H9 (cell line): Measurements from ENCODE around the gene OOSP3. TPM values are rescaled to one million over a fixed set of nuclear protein-coding genes. Genes with fewer than 3 reads are reported as not detected.

ENCODE experiments used
- DNase-seq: peaks from one replicate; pipeline ENCODE4 v3.0.0-alpha.2; 2017
- H2AFZ ChIP-seq: one replicate; pipeline ENCODE4 v1.6.1; 2013; ENCODE audit warnings: mild to moderate bottlenecking, low read length, control low read depth, moderate library complexity
- H2AK5ac ChIP-seq: 2 replicates; pipeline ENCODE4 v1.6.1; 2013; ENCODE audit warnings: low read length, control low read depth, mixed read lengths; ENCODE audit not compliant: insufficient read length
- H2BK120ac ChIP-seq: one replicate; pipeline ENCODE4 v1.6.1; 2013; ENCODE audit warnings: low read depth, mild to moderate bottlenecking, low read length, control low read depth, inconsistent platforms; ENCODE audit not compliant: poor library complexity, severe bottlenecking
- H2BK12ac ChIP-seq: 2 replicates; pipeline ENCODE4 v1.6.1; 2013; ENCODE audit warnings: low read length, control low read depth, mixed read lengths, low read depth; ENCODE audit not compliant: insufficient read length
- H2BK15ac ChIP-seq: 2 replicates; pipeline ENCODE4 v1.6.1; 2013; ENCODE audit warnings: low read depth, low read length, control low read depth
- H2BK20ac ChIP-seq: one replicate; pipeline ENCODE4 v1.6.1; 2013; ENCODE audit warnings: low read depth, mild to moderate bottlenecking, low read length, control low read depth, inconsistent platforms; ENCODE audit not compliant: poor library complexity, severe bottlenecking
- H2BK5ac ChIP-seq: 2 replicates; pipeline ENCODE4 v1.6.1; 2013; ENCODE audit warnings: low read length, control low read depth, mixed read lengths; ENCODE audit not compliant: insufficient read length
- H3K14ac ChIP-seq: 2 replicates; pipeline ENCODE4 v1.6.1; 2013; ENCODE audit warnings: low read length, control low read depth; ENCODE audit not compliant: insufficient read depth
- H3K18ac ChIP-seq: 2 replicates; pipeline ENCODE4 v1.6.1; 2013; ENCODE audit warnings: low read depth, mild to moderate bottlenecking, mixed read lengths, low read length, control low read depth; ENCODE audit not compliant: insufficient read length
- H3K23ac ChIP-seq: 2 replicates; pipeline ENCODE4 v1.6.1; 2013; ENCODE audit warnings: low read length, control low read depth, mixed read lengths, low read depth; ENCODE audit not compliant: insufficient read length
- H3K23me2 ChIP-seq: 2 replicates; pipeline ENCODE4 v1.6.1; 2013; ENCODE audit warnings: low read depth, mild to moderate bottlenecking, mixed read lengths, low read length, control low read depth; ENCODE audit not compliant: insufficient read length, poor library complexity, severe bottlenecking
- H3K27ac ChIP-seq: 2 replicates; pipeline ENCODE4 v1.5.1; 2013; ENCODE audit warnings: low read length, control low read depth, mixed read lengths, low read depth; ENCODE audit not compliant: insufficient read length
- H3K27me3 ChIP-seq: 2 replicates; pipeline ENCODE4 v1.6.1; 2013; ENCODE audit warnings: low read length, control low read depth, inconsistent platforms; ENCODE audit not compliant: insufficient read depth
- H3K4ac ChIP-seq: 2 replicates; pipeline ENCODE4 v1.6.1; 2013; ENCODE audit warnings: low read depth, mild to moderate bottlenecking, control low read depth, inconsistent platforms, low read length, moderate library complexity
- H3K4me1 ChIP-seq: 2 replicates; pipeline ENCODE4 v1.6.1; 2013; ENCODE audit warnings: low read length, control low read depth, inconsistent platforms; ENCODE audit not compliant: insufficient read depth
- H3K4me2 ChIP-seq: 2 replicates; pipeline ENCODE4 v1.6.1; 2013; ENCODE audit warnings: low read length, control low read depth, mixed read lengths; ENCODE audit not compliant: insufficient read length, insufficient read depth
- H3K56ac ChIP-seq: 2 replicates; pipeline ENCODE4 v1.6.1; 2013; ENCODE audit warnings: low read depth, mild to moderate bottlenecking, mixed read lengths, low read length, control low read depth; ENCODE audit not compliant: insufficient read length
- H3K79me1 ChIP-seq: 2 replicates; pipeline ENCODE4 v1.6.1; 2013; ENCODE audit warnings: low read depth, mild to moderate bottlenecking, moderate library complexity, low read length, control low read depth, inconsistent platforms; ENCODE audit not compliant: insufficient read depth, poor library complexity, severe bottlenecking
- H3K79me2 ChIP-seq: 2 replicates; pipeline ENCODE4 v1.6.1; 2013; ENCODE audit warnings: low read length, control low read depth, inconsistent platforms; ENCODE audit not compliant: insufficient read depth
- H3K9ac ChIP-seq: 2 replicates; pipeline ENCODE4 v1.6.1; 2013; ENCODE audit warnings: low read length, control low read depth, mixed read lengths; ENCODE audit not compliant: insufficient read length; ENCODE audit errors: extremely low read depth
- H3K9me3 ChIP-seq: one replicate; pipeline ENCODE4 v1.6.1; 2013; ENCODE audit warnings: low read depth, low read length, inconsistent platforms; ENCODE audit not compliant: control insufficient read depth
- H3T11ph ChIP-seq: one replicate; pipeline ENCODE4 v1.6.1; 2013; ENCODE audit warnings: mild to moderate bottlenecking, low read length, control low read depth, inconsistent platforms
- H4K20me1 ChIP-seq: one replicate; pipeline ENCODE4 v1.6.1; 2013; ENCODE audit not compliant: control insufficient read depth, insufficient read length, insufficient read depth
- H4K5ac ChIP-seq: 2 replicates; pipeline ENCODE4 v1.6.1; 2013; ENCODE audit warnings: low read depth, mild to moderate bottlenecking, mixed read lengths, low read length, control low read depth; ENCODE audit not compliant: insufficient read length
- H4K8ac ChIP-seq: replicated peaks from 2 replicates; pipeline ENCODE4 v1.6.1; 2013; ENCODE audit warnings: low read length, control low read depth, mixed read lengths, low read depth; ENCODE audit not compliant: insufficient read length
- H4K91ac ChIP-seq: 2 replicates; pipeline ENCODE4 v1.6.1; 2013; ENCODE audit warnings: low read depth, mild to moderate bottlenecking, moderate library complexity, mixed read lengths, low read length, control low read depth; ENCODE audit not compliant: insufficient read length
- H3K27ac Mint-ChIP-seq, 3 experiments: 2 replicates in 2 of 3; 3 replicates in 1 of 3; pipeline ENCODE4 v1.8.0; 2020 to 2021; ENCODE audit warnings: mixed read lengths in 3 of 3, mild to moderate bottlenecking in 1 of 3, moderate library complexity in 1 of 3
- H3K27me3 Mint-ChIP-seq: 2 replicates; pipeline ENCODE4 v1.8.0; 2021; ENCODE audit warnings: low read depth, mild to moderate bottlenecking, moderate library complexity, mixed read lengths
- H3K36me3 Mint-ChIP-seq, 3 experiments: 2 replicates in 2 of 3; 3 replicates in 1 of 3; pipeline ENCODE4 v1.8.0; 2020 to 2021; ENCODE audit warnings: low read depth in 3 of 3, mixed read lengths in 3 of 3; ENCODE audit not compliant: insufficient read depth in 1 of 3
- H3K4me1 Mint-ChIP-seq, 2 experiments: 2 replicates each; pipeline ENCODE4 v1.8.0; 2020; ENCODE audit warnings: mixed read lengths in 2 of 2
- H3K4me3 Mint-ChIP-seq, 2 experiments: 2 replicates in 1 of 2; 3 replicates in 1 of 2; pipeline ENCODE4 v1.8.0; 2020 to 2021; ENCODE audit warnings: mild to moderate bottlenecking in 2 of 2, mixed read lengths in 2 of 2, moderate library complexity in 1 of 2
- H3K9me3 Mint-ChIP-seq, 2 experiments: 2 replicates in 1 of 2; 3 replicates in 1 of 2; pipeline ENCODE4 v1.8.0; 2020; ENCODE audit warnings: mild to moderate bottlenecking in 2 of 2, mixed read lengths in 2 of 2, moderate library complexity in 1 of 2
- CTCF ChIP-seq: fragments of 200-600 bp; sonication (generic); conservative IDR thresholded peaks from 3 replicates; pipeline ENCODE4 v1.8.0; 2021; ENCODE audit warnings: antibody characterized with exemption, mild to moderate bottlenecking
- WGBS: extraction: QIAGEN DNeasy Blood & Tissue Kit; methylation state at CpG from one replicate; pipeline ENCODE4 v1.1.7; 2013; ENCODE audit warnings: missing lambda C conversion rate, low lambda C conversion rate, mixed read lengths; ENCODE audit not compliant: insufficient read length; ENCODE audit errors: extremely low coverage; 5-methylcytosine and 5-hydroxymethylcytosine counted together
- total RNA-seq: library from RNA; stranded (reverse); gene quantifications from 2 replicates; pipeline ENCODE4 v1.2.1, GENCODE V29; 2021

The OOSP3 gene
- total RNA-seq, 1 experiment from 2014 or later, result not detected

- H3K18ac ChIP-seq, result no peak overlapping the region
- H4K91ac ChIP-seq, result no peak overlapping the region
- H3K9me3 Mint-ChIP-seq, result peaks cover 8 to 9% of the 10 kb centered on the region in 2 experiments; a peak in 4 of 5 replicates
- no peak overlapping the region for H2BK12ac ChIP-seq
- H2AK5ac ChIP-seq, result no peak overlapping the region
- H3K4me1 ChIP-seq, result no peaks in the 10 kb centered on the region
- H3K4me3 Mint-ChIP-seq, result no peak overlapping the region
- no peak overlapping the region for H2BK5ac ChIP-seq
- H3K4me2 ChIP-seq, result no peak overlapping the region
- H2BK15ac ChIP-seq, result no peak overlapping the region
- H3T11ph ChIP-seq, result no peak overlapping the region
- no peak overlapping the region for H3K56ac ChIP-seq
- no peak overlapping the region for H3K23ac ChIP-seq
- no peak overlapping the region for H3K27ac ChIP-seq
- H3K4me1 Mint-ChIP-seq, result peaks cover 3% of the 10 kb centered on the region in 2 experiments; a peak in 2 of 4 replicates
- no peaks in the 10 kb centered on the region for H3K27me3 ChIP-seq
- H2BK20ac ChIP-seq, result no peak overlapping the region
- H4K20me1 ChIP-seq, result no peaks in the 10 kb centered on the region
- H4K5ac ChIP-seq, result no peak overlapping the region
- H3K79me1 ChIP-seq, result no peaks in the 10 kb centered on the region
- H3K27me3 Mint-ChIP-seq, result no peaks in the 10 kb centered on the region; the same call in 1 of the 2 replicates
- H3K79me2 ChIP-seq, result no peaks in the 10 kb centered on the region
- no peak for DNase-seq
- H3K9ac ChIP-seq, result no peak overlapping the region
- H3K36me3 Mint-ChIP-seq, result peaks cover 0 to 10% (median 6%) of the 10 kb centered on the region in 3 experiments; a peak in 3 of 7 replicates
- no peaks in the 10 kb centered on the region for H3K9me3 ChIP-seq
- WGBS, result no CpG with 5 or more reads among the region's 2 CpGs
- H2BK120ac ChIP-seq, result no peak overlapping the region
- H4K8ac ChIP-seq, result no peak overlapping the region
- no peak overlapping the region for H2AFZ ChIP-seq
- no peak for TF ChIP-seq CTCF
- no peak overlapping the region for H3K27ac Mint-ChIP-seq
- H3K23me2 ChIP-seq, result no peaks in the 10 kb centered on the region
- no peak overlapping the region for H3K14ac ChIP-seq
- no peak overlapping the region for H3K4ac ChIP-seq
These were observed 10.6 kb upstream of the OOSP3 start for GRCh38 chr11:59867946-59868345.
